Natural killer cell (primary cell): ENCODE results near the gene JARID2. TPM values are rescaled to one million over a fixed set of nuclear protein-coding genes. Genes with fewer than 3 reads are reported as not detected.

Experiments used
- ATAC-seq, 3 donors: fragments of 150-1000 bp in 2 of 3; fragments of 200-7000 bp in 1 of 3; cut with Tn5 transposase; 1 replicate in 1 of 3; 2 replicates in 2 of 3; pipeline ENCODE4 v1.10.0; 2021; ENCODE audit warnings: mild to moderate bottlenecking in 2 of 3, moderate library complexity in 2 of 3
- DNase-seq, 2 donors: peaks; one replicate each; pipeline versions ENCODE4 v3.0.0 to v3.0.0-alpha.2; 2013 to 2021; ENCODE audit warnings: mixed read lengths in 1 of 2
- H3K27ac ChIP-seq: one replicate; pipeline ENCODE4 v1.5.1; 2013; ENCODE audit warnings: mild to moderate bottlenecking, low read length
- H3K27me3 ChIP-seq: one replicate; pipeline ENCODE4 v1.6.1; 2013; ENCODE audit warnings: low read length; ENCODE audit not compliant: control insufficient read depth, insufficient read depth
- H3K36me3 ChIP-seq: one replicate; pipeline ENCODE4 v1.6.1; 2013; ENCODE audit warnings: low read length; ENCODE audit not compliant: control insufficient read depth, insufficient read depth
- H3K4me1 ChIP-seq: one replicate; pipeline ENCODE4 v1.6.1; 2013; ENCODE audit warnings: low read length; ENCODE audit not compliant: control insufficient read depth, insufficient read depth
- H3K4me3 ChIP-seq: one replicate; pipeline ENCODE4 v1.5.1; 2013; ENCODE audit warnings: low read length
- H3K9me3 ChIP-seq: one replicate; pipeline ENCODE4 v1.6.1; 2013; ENCODE audit warnings: low read length; ENCODE audit not compliant: control insufficient read depth, insufficient read depth
- H3K27ac Mint-ChIP-seq, 2 donors: one replicate each; pipeline ENCODE4 v1.8.0; 2022; ENCODE audit warnings: mild to moderate bottlenecking in 2 of 2, mixed read lengths in 2 of 2, moderate library complexity in 1 of 2
- H3K27me3 Mint-ChIP-seq, 2 donors: one replicate each; pipeline ENCODE4 v1.8.0; 2022; ENCODE audit warnings: low read depth in 2 of 2, mixed read lengths in 2 of 2
- H3K36me3 Mint-ChIP-seq: one replicate; pipeline ENCODE4 v1.8.0; 2022; ENCODE audit warnings: mixed read lengths
- H3K4me1 Mint-ChIP-seq, 2 donors: one replicate each; pipeline ENCODE4 v1.8.0; 2022; ENCODE audit warnings: mixed read lengths in 2 of 2
- H3K4me3 Mint-ChIP-seq: one replicate; pipeline ENCODE4 v1.8.0; 2022; ENCODE audit warnings: mild to moderate bottlenecking, moderate library complexity, mixed read lengths
- H3K9me3 Mint-ChIP-seq, 2 donors: one replicate each; pipeline ENCODE4 v1.8.0; 2022; ENCODE audit warnings: mixed read lengths in 2 of 2
- WGBS: methylation state at CpG from one replicate; pipeline ENCODE4 v1.1.7; 2013; ENCODE audit warnings: missing lambda C conversion rate; ENCODE audit not compliant: insufficient coverage; 5-methylcytosine and 5-hydroxymethylcytosine counted together
- intact Hi-C: fragments of 100-400 bp; cut with micrococcal nuclease; formaldehyde crosslinking; loops from one replicate; pipeline ENCODE4 v1.14.2; 2022
- total RNA-seq, 4 donors: library from RNA; stranded (reverse); fragments of 120-200 nt in 1 of 4; gene quantifications; one replicate each; pipeline versions ENCODE4 v1.2.3 to v1.2.4, GENCODE V29; 2013 to 2022
- TF ChIP-seq, protein P1 (sequence below): fragments of 200-600 bp; IDR thresholded peaks from one replicate; pipeline ENCODE4 v1.8.0; 2022; ENCODE audit warnings: antibody characterized with exemption

The JARID2 gene
- total RNA-seq, 3 donors from 2014 or later (not counting 1 experiment from before 2014, with no cell fraction given), result 49.9 to 60.9 (median 60.5) TPM

- no peak overlapping the region for H3K4me3 Mint-ChIP-seq
Observed at GRCh38 chr6:15547400-15547799, 301.5 kb downstream of the JARID2 start.

GRCh38 chr6:15549371-15549770 is 303.5 kb downstream of the JARID2 start:
- peaks cover 8% of the 10 kb centered on the region for H3K4me1 ChIP-seq
- Mint-ChIP-seq H3K9me3 (no peaks in the 10 kb centered on the region), H3K36me3 (peaks cover 1% of the 10 kb centered on the region), H3K27ac (no peak overlapping the region), H3K4me1 (peaks cover 44 to 58% of the 10 kb centered on the region in 2 donors), H3K27me3 (no peaks in the 10 kb centered on the region), H3K4me3 (no peak overlapping the region)
- no peak overlapping the region for H3K27ac ChIP-seq
- WGBS, result 90% methylated on average over 14 of the region's 14 CpGs
- DNase-seq (no peak), ATAC-seq (no peak)
- no peak overlapping the region for H3K4me3 ChIP-seq
- intact Hi-C loops, result no loop called here
- H3K27me3 ChIP-seq, result no peaks in the 10 kb centered on the region
- no peaks in the 10 kb centered on the region for H3K36me3 ChIP-seq
- TF ChIP-seq, protein P1, sequence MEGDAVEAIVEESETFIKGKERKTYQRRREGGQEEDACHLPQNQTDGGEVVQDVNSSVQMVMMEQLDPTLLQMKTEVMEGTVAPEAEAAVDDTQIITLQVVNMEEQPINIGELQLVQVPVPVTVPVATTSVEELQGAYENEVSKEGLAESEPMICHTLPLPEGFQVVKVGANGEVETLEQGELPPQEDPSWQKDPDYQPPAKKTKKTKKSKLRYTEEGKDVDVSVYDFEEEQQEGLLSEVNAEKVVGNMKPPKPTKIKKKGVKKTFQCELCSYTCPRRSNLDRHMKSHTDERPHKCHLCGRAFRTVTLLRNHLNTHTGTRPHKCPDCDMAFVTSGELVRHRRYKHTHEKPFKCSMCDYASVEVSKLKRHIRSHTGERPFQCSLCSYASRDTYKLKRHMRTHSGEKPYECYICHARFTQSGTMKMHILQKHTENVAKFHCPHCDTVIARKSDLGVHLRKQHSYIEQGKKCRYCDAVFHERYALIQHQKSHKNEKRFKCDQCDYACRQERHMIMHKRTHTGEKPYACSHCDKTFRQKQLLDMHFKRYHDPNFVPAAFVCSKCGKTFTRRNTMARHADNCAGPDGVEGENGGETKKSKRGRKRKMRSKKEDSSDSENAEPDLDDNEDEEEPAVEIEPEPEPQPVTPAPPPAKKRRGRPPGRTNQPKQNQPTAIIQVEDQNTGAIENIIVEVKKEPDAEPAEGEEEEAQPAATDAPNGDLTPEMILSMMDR, result no peak
- H3K9me3 ChIP-seq, result no peaks in the 10 kb centered on the region

More at GRCh38 chr6:15547400-15547799, 301.5 kb downstream of the JARID2 start:
- no peak for DNase-seq
- Mint-ChIP-seq H3K27ac (no peak overlapping the region), H3K36me3 (peaks cover 9% of the 10 kb centered on the region), H3K27me3 (no peaks in the 10 kb centered on the region), H3K4me1 (peaks cover 36 to 44% of the 10 kb centered on the region in 2 donors), H3K9me3 (peaks cover 0 to 6% of the 10 kb centered on the region in 2 donors)
- H3K36me3 ChIP-seq, result no peaks in the 10 kb centered on the region
- ATAC-seq, result no peak
- peaks cover 3% of the 10 kb centered on the region for H3K9me3 ChIP-seq
- peaks cover 8% of the 10 kb centered on the region for H3K4me1 ChIP-seq
- intact Hi-C loops, result no loop called here
- H3K27ac ChIP-seq, result no peak overlapping the region
- H3K4me3 ChIP-seq, result no peak overlapping the region
- TF ChIP-seq, protein P1, result no peak
- 97% methylated on average over 5 of the region's 5 CpGs for WGBS
- H3K27me3 ChIP-seq, result no peaks in the 10 kb centered on the region

DNA sequence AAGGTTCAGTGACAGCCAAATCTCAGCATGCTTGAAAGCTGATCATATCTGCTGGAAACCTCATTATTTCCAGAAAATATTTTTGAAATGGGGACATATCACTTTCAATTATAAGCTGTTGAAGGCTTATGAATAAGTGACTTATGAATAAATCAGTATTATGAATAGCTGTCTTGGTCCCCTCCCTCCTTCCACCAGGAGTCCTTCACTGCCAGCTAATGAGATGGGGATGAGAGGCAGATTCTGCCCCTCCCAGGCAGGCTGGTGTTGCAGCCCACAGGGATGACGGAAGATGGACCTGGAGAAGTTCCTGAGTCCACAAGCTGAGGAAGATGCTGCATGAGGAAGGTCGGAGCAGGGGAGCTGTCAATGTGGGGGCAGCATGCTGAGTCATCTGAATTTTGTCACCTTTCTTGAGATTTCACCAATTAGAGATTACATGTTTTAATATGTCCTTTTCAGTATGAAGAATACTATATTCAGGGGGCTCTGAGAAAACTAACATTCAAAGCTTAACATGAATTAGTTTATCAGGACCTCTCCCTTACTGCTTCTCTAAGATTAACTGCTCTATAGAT is 304.8 kb downstream of the JARID2 start:
- intact Hi-C loops, result no loop called here
- peaks cover 8% of the 10 kb centered on the region for H3K4me1 ChIP-seq
- DNase-seq (no peak), ATAC-seq (no peak)
- Mint-ChIP-seq H3K36me3 (no peaks in the 10 kb centered on the region), H3K27me3 (no peaks in the 10 kb centered on the region), H3K4me1 (peaks cover 56 to 67% of the 10 kb centered on the region in 2 donors), H3K27ac (peak overlapping the region in 1 of 2 donors; percentile 68), H3K4me3 (no peak overlapping the region), H3K9me3 (no peaks in the 10 kb centered on the region)
- H3K4me3 ChIP-seq, result no peak overlapping the region
- H3K36me3 ChIP-seq, result no peaks in the 10 kb centered on the region
- no peak overlapping the region for H3K27ac ChIP-seq
- TF ChIP-seq, protein P1, result no peak
- WGBS, result 93% methylated on average over 2 of the region's 2 CpGs
- H3K27me3 ChIP-seq, result no peaks in the 10 kb centered on the region
- no peaks in the 10 kb centered on the region for H3K9me3 ChIP-seq

- no peak for DNase-seq
- no peak for ATAC-seq
- WGBS, result 85% methylated on average over 7 of the region's 7 CpGs
- Histone ChIP-seq H3K27me3 (no peaks in the 10 kb centered on the region), H3K4me3 (no peak overlapping the region), H3K4me1 (peaks cover 8% of the 10 kb centered on the region), H3K9me3 (no peaks in the 10 kb centered on the region), H3K36me3 (no peaks in the 10 kb centered on the region), H3K27ac (no peak overlapping the region)
- no peaks in the 10 kb centered on the region for H3K9me3 Mint-ChIP-seq
- H3K4me3 Mint-ChIP-seq, result no peak overlapping the region
- H3K36me3 Mint-ChIP-seq, result no peaks in the 10 kb centered on the region
- H3K27ac Mint-ChIP-seq, result peak overlapping the region in 1 of 2 donors; percentile 68
- H3K4me1 Mint-ChIP-seq, result peaks cover 58 to 69% of the 10 kb centered on the region in 2 donors
- no peaks in the 10 kb centered on the region for H3K27me3 Mint-ChIP-seq
- intact Hi-C loops, result no loop called here
- TF ChIP-seq, protein P1, result no peak
Observed at GRCh38 chr6:15551262-15551661, 305.4 kb downstream of the JARID2 start.
